HCT116 (cell line): Measurements from ENCODE around the gene APOOL. TPM values are rescaled to one million over a fixed set of nuclear protein-coding genes. Genes with fewer than 3 reads are reported as not detected.

Experiments used
- ATAC-seq: fragments of 200-7000 bp; cut with Tn5 transposase; 2 replicates; pipeline ENCODE4 v1.9.1; 2020; ENCODE audit warnings: mild to moderate bottlenecking, moderate library complexity
- BruUV-seq: library from RNA; stranded (reverse); fragments of 400-500 nt; replicated peaks from 2 replicates; lab custom pipeline; 2021; lab: Mats Ljungman, UMichigan
- CTCF ChIA-PET: fragments of 300-600 bp; sonication (Branson Sonifier 250); formaldehyde crosslinking; loops from one replicate; lab custom pipeline; 2021; ENCODE audit warnings: antibody characterized with exemption; lab: Charles Lee
- POLR2A ChIA-PET: fragments of 300-600, 350-600 bp; sonication (Branson Sonifier 250); formaldehyde crosslinking; loops from one replicate; lab custom pipeline; 2021; ENCODE audit warnings: antibody characterized with exemption; lab: Charles Lee
- RAD21 ChIA-PET, 2 experiments: fragments of 300-600 bp; sonication (Branson Sonifier 250); formaldehyde crosslinking; loops; one replicate each; lab custom pipeline; 2023; ENCODE audit warnings: low total read pairs in 2 of 2; ENCODE audit not compliant: uncharacterized antibody in 2 of 2, unreplicated experiment in 2 of 2, low non-redundant PET in 1 of 2; lab: Charles Lee
- DNase-seq: peaks from one replicate; pipeline ENCODE4 v3.0.0-alpha.2; 2010; ENCODE audit warnings: low read depth, low spot score
- H2AFZ ChIP-seq: fragments of 200-600 bp; shearing (Covaris generic), sonication (generic); 2 replicates; pipeline ENCODE4 v1.6.1; 2017; ENCODE audit warnings: low read depth, mixed run types, mixed read lengths, antibody characterized with exemption, low read length; ENCODE audit not compliant: poor library complexity, severe bottlenecking
- H3K27ac ChIP-seq: 2 replicates; pipeline ENCODE4 v1.5.1; 2012; ENCODE audit warnings: low read depth, low read length
- H3K27me3 ChIP-seq: fragments of 200-600 bp; sonication (generic); 2 replicates; pipeline ENCODE4 v1.6.1; 2016; ENCODE audit warnings: mixed run types, low read length, mixed read lengths; ENCODE audit not compliant: insufficient read depth
- H3K36me3 ChIP-seq, 2 experiments: fragments of 200-500 bp in 1 of 2; fragments of 200-600 bp in 1 of 2; sonication (Bioruptor generic) in 1 of 2; sonication (generic) in 1 of 2; 2 replicates each; pipeline versions ENCODE4 v1.5.1 to v1.6.1; 2014 to 2016; ENCODE audit warnings: low read length in 2 of 2, inconsistent platforms in 1 of 2, mixed read lengths in 1 of 2, mixed run types in 1 of 2; ENCODE audit not compliant: insufficient read depth in 2 of 2, control insufficient read depth in 1 of 2
- H3K4me1 ChIP-seq, 2 experiments: fragments of 200-600 bp in 1 of 2; sonication (generic) in 1 of 2; 2 replicates each; pipeline versions ENCODE4 v1.5.1 to v1.6.1; 2012 to 2017; ENCODE audit warnings: low read length in 2 of 2, inconsistent platforms in 1 of 2, mild to moderate bottlenecking in 1 of 2, mixed read lengths in 1 of 2, mixed run types in 1 of 2, moderate library complexity in 1 of 2; ENCODE audit not compliant: insufficient read depth in 2 of 2, control insufficient read depth in 1 of 2
- H3K4me2 ChIP-seq: fragments of 200-600 bp; sonication (generic); 2 replicates; pipeline ENCODE4 v1.6.1; 2017; ENCODE audit warnings: mixed run types, low read length, mixed read lengths
- H3K4me3 ChIP-seq, 2 experiments: fragments of 200-600 bp in 1 of 2; sonication (generic) in 1 of 2; replicated peaks in 1 of 2; 2 replicates each; pipeline ENCODE4 v1.5.1; 2011 to 2016; ENCODE audit warnings: low read length in 2 of 2, control low read depth in 1 of 2, low read depth in 1 of 2, mild to moderate bottlenecking in 1 of 2, mixed read lengths in 1 of 2, mixed run types in 1 of 2
- H3K79me2 ChIP-seq: fragments of 200-600 bp; sonication (generic); 2 replicates; pipeline ENCODE4 v1.6.1; 2017; ENCODE audit warnings: mild to moderate bottlenecking, mixed run types, low read length, moderate library complexity, mixed read lengths; ENCODE audit not compliant: insufficient read depth
- H3K9ac ChIP-seq: fragments of 200-600 bp; sonication (generic); 2 replicates; pipeline ENCODE4 v1.6.1; 2016; ENCODE audit warnings: low read length, mixed read lengths
- H3K9me2 ChIP-seq: fragments of 200-600 bp; sonication (generic), shearing (Covaris generic); 2 replicates; pipeline ENCODE4 v1.6.1; 2017; ENCODE audit warnings: mixed run types, mild to moderate bottlenecking, moderate library complexity; ENCODE audit not compliant: insufficient read depth
- H3K9me3 ChIP-seq, 2 experiments: fragments of 200-500 bp in 1 of 2; fragments of 200-600 bp in 1 of 2; sonication (Bioruptor generic) in 1 of 2; sonication (generic) in 1 of 2; 2 replicates each; pipeline ENCODE4 v1.6.1; 2014 to 2017; ENCODE audit warnings: low read length in 2 of 2, mixed read lengths in 2 of 2, inconsistent platforms in 1 of 2, low read depth in 1 of 2, mild to moderate bottlenecking in 1 of 2, mixed run types in 1 of 2, moderate library complexity in 1 of 2; ENCODE audit not compliant: control insufficient read depth in 1 of 2, insufficient read depth in 1 of 2
- H4K20me1 ChIP-seq: fragments of 200-600 bp; sonication (generic), shearing (Covaris generic); 2 replicates; pipeline ENCODE4 v1.6.1; 2017; ENCODE audit warnings: mixed run types, mild to moderate bottlenecking, moderate library complexity; ENCODE audit not compliant: insufficient read depth
- CBX3 ChIP-seq: IDR thresholded peaks from 2 replicates; pipeline ENCODE4 v1.6.1; 2012; ENCODE audit warnings: low read depth
- CTCF ChIP-seq, 3 experiments: fragments of 200-600 bp in 1 of 3; sonication (generic) in 1 of 3; IDR thresholded peaks in 2 of 3; conservative IDR thresholded peaks in 1 of 3; 2 replicates each; pipeline ENCODE4 v1.5.1; 2012 to 2017; ENCODE audit warnings: low read depth in 2 of 3, low read length in 2 of 3, antibody characterized with exemption in 1 of 3, borderline replicate concordance in 1 of 3, control low read depth in 1 of 3, mild to moderate bottlenecking in 1 of 3, mixed read lengths in 1 of 3, mixed run types in 1 of 3, moderate library complexity in 1 of 3; ENCODE audit not compliant: insufficient read depth in 1 of 3
- EGR1 ChIP-seq: IDR thresholded peaks from 2 replicates; pipeline ENCODE4 v1.6.1; 2012; ENCODE audit warnings: low read depth
- ELF1 ChIP-seq: IDR thresholded peaks from 2 replicates; pipeline ENCODE4 v1.6.1; 2012; ENCODE audit warnings: low read depth, borderline replicate concordance
- EZH2 ChIP-seq: fragments of 200-600 bp; sonication (generic); IDR thresholded peaks from 2 replicates; pipeline ENCODE4 v1.6.1; 2017; ENCODE audit warnings: antibody characterized with exemption, mixed run types
- FOSL1 ChIP-seq: IDR thresholded peaks from 2 replicates; pipeline ENCODE4 v1.6.1; 2012; ENCODE audit warnings: low read depth
- JUND ChIP-seq: IDR thresholded peaks from 2 replicates; pipeline ENCODE4 v1.6.1; 2012
- POLR2A ChIP-seq: IDR thresholded peaks from 2 replicates; pipeline ENCODE4 v1.7.0; 2011; ENCODE audit warnings: borderline replicate concordance; ENCODE audit not compliant: insufficient read depth, insufficient read length; ENCODE audit errors: extremely low read depth
- RAD21 ChIP-seq: IDR thresholded peaks from 2 replicates; pipeline ENCODE4 v1.6.1; 2012; ENCODE audit warnings: low read depth, mild to moderate bottlenecking
- SIN3A ChIP-seq: IDR thresholded peaks from 2 replicates; pipeline ENCODE4 v1.6.1; 2012; ENCODE audit warnings: low read depth
- SP1 ChIP-seq: IDR thresholded peaks from 2 replicates; pipeline ENCODE4 v1.6.1; 2012; ENCODE audit warnings: low read depth
- SRF ChIP-seq: IDR thresholded peaks from 2 replicates; pipeline ENCODE4 v1.6.1; 2012; ENCODE audit warnings: low read depth
- YY1 ChIP-seq: IDR thresholded peaks from 2 replicates; pipeline ENCODE4 v1.6.1; 2011; ENCODE audit warnings: low read length, low read depth, moderate library complexity, mild to moderate bottlenecking; ENCODE audit not compliant: insufficient replicate concordance; ENCODE audit errors: extremely low read depth
- ZBTB33 ChIP-seq: IDR thresholded peaks from 2 replicates; pipeline ENCODE4 v1.6.1; 2011; ENCODE audit warnings: mild to moderate bottlenecking, low read length, moderate library complexity; ENCODE audit not compliant: insufficient replicate concordance; ENCODE audit errors: extremely low read depth
- ZFX ChIP-seq: fragments of 450-650 bp; IDR thresholded peaks from 2 replicates; pipeline ENCODE4 v1.6.1; 2017
- intact Hi-C: fragments of 100-400 bp; cut with micrococcal nuclease; formaldehyde crosslinking; loops from 2 replicates; pipeline ENCODE4 v1.10.0; 2022
- total RNA-seq: library from RNA; stranded (reverse); gene quantifications from one replicate; pipeline ENCODE4 v1.2.1, GENCODE V29; 2021; ENCODE audit not compliant: unreplicated experiment
- TF ChIP-seq, protein P1 (sequence below): IDR thresholded peaks from 2 replicates; pipeline ENCODE4 v1.6.1; 2012; ENCODE audit warnings: low read depth

The APOOL gene
- total RNA-seq, 1 experiment from 2014 or later = 24.5 TPM

DNA sequence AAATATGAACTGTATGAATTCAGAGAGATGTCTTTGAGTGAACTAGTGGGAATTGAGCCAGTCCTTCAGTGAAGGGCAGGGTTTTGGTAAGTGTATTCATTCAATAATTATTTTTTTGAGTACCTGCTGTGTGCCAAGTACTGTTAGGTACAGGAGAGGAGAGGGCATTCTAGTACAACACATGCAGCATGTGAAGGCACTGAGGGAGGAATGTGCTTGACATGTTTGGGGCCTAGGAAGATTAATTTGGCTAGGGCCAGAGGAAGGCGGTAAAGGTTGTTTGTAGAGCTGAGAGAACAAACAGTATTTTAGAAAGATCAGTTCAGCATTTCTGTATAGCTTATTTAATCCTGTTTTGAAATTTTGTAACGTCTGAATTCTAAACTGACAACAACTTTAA, 27.8 kb downstream of the APOOL start:
- POLR2A ChIA-PET = no interaction called here
- intact Hi-C loops = no loop called here
- RAD21 ChIA-PET = no interaction called here

More for the DNA sequence above, 27.8 kb downstream of the APOOL start:
- H3K9me3 ChIP-seq = no peaks in the 10 kb centered on the region
- no peaks in the 10 kb centered on the region for H3K9me2 ChIP-seq
- no peaks in the 10 kb centered on the region for H4K20me1 ChIP-seq
- H3K4me3 ChIP-seq = no peak overlapping the region
- H3K27ac ChIP-seq = no peak overlapping the region
- CTCF ChIA-PET = no interaction called here
- H3K9ac ChIP-seq = no peak overlapping the region
- H2AFZ ChIP-seq = no peak overlapping the region
- H3K36me3 ChIP-seq = no peaks in the 10 kb centered on the region
- no peaks in the 10 kb centered on the region for H3K4me1 ChIP-seq
- DNase-seq (no peak), ATAC-seq (no peak)
- H3K79me2 ChIP-seq = peaks cover 6% of the 10 kb centered on the region
- H3K27me3 ChIP-seq = no peaks in the 10 kb centered on the region
- TF ChIP-seq POLR2A = no peak
- TF ChIP-seq FOSL1 = no peak
- no peak for TF ChIP-seq ZBTB33
- no peak for TF ChIP-seq EGR1
- no peak for TF ChIP-seq JUND
- TF ChIP-seq EZH2 = no peak
- TF ChIP-seq YY1 = no peak
- no peak for TF ChIP-seq ZFX
- TF ChIP-seq, protein P1, sequence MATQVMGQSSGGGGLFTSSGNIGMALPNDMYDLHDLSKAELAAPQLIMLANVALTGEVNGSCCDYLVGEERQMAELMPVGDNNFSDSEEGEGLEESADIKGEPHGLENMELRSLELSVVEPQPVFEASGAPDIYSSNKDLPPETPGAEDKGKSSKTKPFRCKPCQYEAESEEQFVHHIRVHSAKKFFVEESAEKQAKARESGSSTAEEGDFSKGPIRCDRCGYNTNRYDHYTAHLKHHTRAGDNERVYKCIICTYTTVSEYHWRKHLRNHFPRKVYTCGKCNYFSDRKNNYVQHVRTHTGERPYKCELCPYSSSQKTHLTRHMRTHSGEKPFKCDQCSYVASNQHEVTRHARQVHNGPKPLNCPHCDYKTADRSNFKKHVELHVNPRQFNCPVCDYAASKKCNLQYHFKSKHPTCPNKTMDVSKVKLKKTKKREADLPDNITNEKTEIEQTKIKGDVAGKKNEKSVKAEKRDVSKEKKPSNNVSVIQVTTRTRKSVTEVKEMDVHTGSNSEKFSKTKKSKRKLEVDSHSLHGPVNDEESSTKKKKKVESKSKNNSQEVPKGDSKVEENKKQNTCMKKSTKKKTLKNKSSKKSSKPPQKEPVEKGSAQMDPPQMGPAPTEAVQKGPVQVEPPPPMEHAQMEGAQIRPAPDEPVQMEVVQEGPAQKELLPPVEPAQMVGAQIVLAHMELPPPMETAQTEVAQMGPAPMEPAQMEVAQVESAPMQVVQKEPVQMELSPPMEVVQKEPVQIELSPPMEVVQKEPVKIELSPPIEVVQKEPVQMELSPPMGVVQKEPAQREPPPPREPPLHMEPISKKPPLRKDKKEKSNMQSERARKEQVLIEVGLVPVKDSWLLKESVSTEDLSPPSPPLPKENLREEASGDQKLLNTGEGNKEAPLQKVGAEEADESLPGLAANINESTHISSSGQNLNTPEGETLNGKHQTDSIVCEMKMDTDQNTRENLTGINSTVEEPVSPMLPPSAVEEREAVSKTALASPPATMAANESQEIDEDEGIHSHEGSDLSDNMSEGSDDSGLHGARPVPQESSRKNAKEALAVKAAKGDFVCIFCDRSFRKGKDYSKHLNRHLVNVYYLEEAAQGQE = no peak
- TF ChIP-seq RAD21 = no peak
- no peak for TF ChIP-seq SIN3A
- TF ChIP-seq ELF1 = no peak
- no peak for TF ChIP-seq CTCF (IDR thresholded peaks at IDR 0.05 in 2 of 3, conservative IDR thresholded peaks at IDR 0.05 in 1 of 3; ENCODE audit: borderline replicate concordance in 1 of 3, insufficient read depth in 1 of 3, low read depth in 2 of 3, low read length in 2 of 3)
- TF ChIP-seq SRF = no peak
- no peak for TF ChIP-seq SP1
- TF ChIP-seq CBX3 = no peak
- BruUV-seq = no TSS peak
- no peak overlapping the region for H3K4me2 ChIP-seq
